H1 (cell line): ENCODE results near the gene FAM221B.

ENCODE experiments used
- ATF3 ChIP-seq: IDR thresholded peaks from 2 replicates; pipeline ENCODE4 v1.6.1; 2011; ENCODE audit warnings: low read depth, mild to moderate bottlenecking, low read length; ENCODE audit not compliant: insufficient read depth
- CTCF ChIP-seq, 3 experiments: IDR thresholded peaks; 1 replicate in 2 of 3; 2 replicates in 1 of 3; pipeline versions ENCODE4 v1.5.1 to v1.6.1; 2011; ENCODE audit warnings: low read length in 3 of 3, mild to moderate bottlenecking in 3 of 3, inconsistent platforms in 2 of 3, low read depth in 1 of 3, moderate library complexity in 1 of 3; ENCODE audit not compliant: insufficient read depth in 1 of 3; ENCODE audit errors: control extremely low read depth in 1 of 3
- GTF2F1 ChIP-seq: IDR thresholded peaks from 2 replicates; pipeline ENCODE4 v1.6.1; 2012; ENCODE audit warnings: low read depth, low read length, improper control_type of control experiment, borderline replicate concordance
- NANOG ChIP-seq: IDR thresholded peaks from 2 replicates; pipeline ENCODE4 v1.6.1; 2011; ENCODE audit warnings: low read length, low read depth, mild to moderate bottlenecking, inconsistent platforms; ENCODE audit not compliant: insufficient read depth, poor library complexity, severe bottlenecking
- POLR2A ChIP-seq, 2 experiments: IDR thresholded peaks; 1 replicate in 1 of 2; 2 replicates in 1 of 2; pipeline ENCODE4 v1.6.1; 2011; ENCODE audit warnings: low read depth in 2 of 2, low read length in 2 of 2, mild to moderate bottlenecking in 2 of 2; ENCODE audit errors: control extremely low read depth in 1 of 2
- RBBP5 ChIP-seq: IDR thresholded peaks from 2 replicates; pipeline ENCODE4 v1.7.1; 2012; ENCODE audit warnings: low read depth, mild to moderate bottlenecking, inconsistent platforms, low read length, moderate library complexity, borderline replicate concordance
- ZNF274 ChIP-seq: IDR thresholded peaks from 2 replicates; pipeline ENCODE4 v1.7.0; 2012; ENCODE audit warnings: low read length, borderline replicate concordance; ENCODE audit errors: extremely low read depth

GRCh38 chr9:35835766-35836165 lies 7.2 kb upstream of the FAM221B start:
- TF ChIP-seq GTF2F1 (no peak), NANOG (no peak), ZNF274 (no peak), CTCF (IDR thresholded peaks at IDR 0.05; ENCODE audit: control extremely low read depth in 1 of 3, insufficient read depth in 1 of 3, low read depth in 1 of 3, low read length in 3 of 3) (no peak), POLR2A (IDR thresholded peaks at IDR 0.05; ENCODE audit: control extremely low read depth in 1 of 2, low read depth in 2 of 2, low read length in 2 of 2) (no peak), ATF3 (no peak), RBBP5 (no peak)
